GM12891 (cell line): ENCODE results near the gene OR1C1. TPM values are rescaled to one million over a fixed set of nuclear protein-coding genes. Genes with fewer than 3 reads are reported as not detected.
"Not testable (repeated sequence)": the region's sequence is repeated elsewhere in the genome, so short reads cannot be mapped to it uniquely, and the experiment has no call there.

Experiments
- DNase-seq: peaks from one replicate; pipeline ENCODE4 v3.0.0; 2011; ENCODE audit warnings: low spot score; ENCODE audit not compliant: insufficient read length
- FAIRE-seq: peaks from 2 replicates; lab custom pipeline; 2011; peaks lifted over from hg19 to GRCh38; lab: Jason Lieb, UNC
- PAX5 ChIP-seq: IDR thresholded peaks from 2 replicates; pipeline ENCODE4 v1.6.1; 2011; ENCODE audit warnings: low read length, moderate library complexity, mild to moderate bottlenecking; ENCODE audit not compliant: insufficient read depth, severe bottlenecking
- POLR2A ChIP-seq: IDR thresholded peaks from 2 replicates; pipeline ENCODE4 v1.6.1; 2011; ENCODE audit warnings: low read depth, low read length, control low read depth
- POLR2AphosphoS5 ChIP-seq: IDR thresholded peaks from 2 replicates; pipeline ENCODE4 v1.6.1; 2011; ENCODE audit warnings: low read depth, low read length, control low read depth
- POU2F2 ChIP-seq: IDR thresholded peaks from 2 replicates; pipeline ENCODE4 v1.6.1; 2011; ENCODE audit warnings: low read depth, mild to moderate bottlenecking, control low read depth, low read length, moderate library complexity
- SPI1 ChIP-seq: IDR thresholded peaks from 2 replicates; pipeline ENCODE4 v1.6.1; 2011; ENCODE audit warnings: low read depth, low read length, control low read depth
- TAF1 ChIP-seq: IDR thresholded peaks from 2 replicates; pipeline ENCODE4 v1.6.1; 2011; ENCODE audit warnings: low read depth, low read length, control low read depth
- polyA plus RNA-seq: library from polyadenylated mRNA; unstranded; fragments of >200 nt; gene quantifications from one replicate; pipeline ENCODE4 v1.2.1, GENCODE V29; 2012; ENCODE audit warnings: low read depth, missing spikeins, inconsistent platforms; ENCODE audit not compliant: missing spikeins

OR1C1 gene, protein sequence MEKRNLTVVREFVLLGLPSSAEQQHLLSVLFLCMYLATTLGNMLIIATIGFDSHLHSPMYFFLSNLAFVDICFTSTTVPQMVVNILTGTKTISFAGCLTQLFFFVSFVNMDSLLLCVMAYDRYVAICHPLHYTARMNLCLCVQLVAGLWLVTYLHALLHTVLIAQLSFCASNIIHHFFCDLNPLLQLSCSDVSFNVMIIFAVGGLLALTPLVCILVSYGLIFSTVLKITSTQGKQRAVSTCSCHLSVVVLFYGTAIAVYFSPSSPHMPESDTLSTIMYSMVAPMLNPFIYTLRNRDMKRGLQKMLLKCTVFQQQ
- not detected for polyA plus RNA-seq

DNA sequence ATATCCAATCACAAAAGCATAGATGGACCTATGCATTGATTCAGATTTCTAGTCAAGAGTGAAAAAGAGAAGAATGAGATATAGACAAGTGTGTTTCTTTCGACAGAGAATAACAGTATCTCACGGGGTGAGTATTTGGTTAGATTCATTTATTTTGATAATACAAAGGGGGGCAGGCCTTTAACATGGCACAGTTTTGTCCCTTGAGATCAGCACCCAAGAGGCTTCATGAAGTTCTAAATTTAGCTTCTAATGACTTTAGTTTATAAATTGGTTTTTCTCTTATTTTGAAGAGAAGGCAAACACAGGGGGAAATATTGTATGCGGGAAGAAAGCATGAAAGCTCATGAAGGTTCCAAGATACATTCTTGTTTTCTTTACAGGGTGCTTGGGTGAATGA lies at the start of gene OR1C1:
TSS of gene OR1C1 (minus strand) at position 101 of the 400 bp plus-strand sequence. CDS start 2,150 bp downstream, outside the sequence.
- TF ChIP-seq POU2F2 = no peak
- TF ChIP-seq PAX5 = no peak
- no peak for TF ChIP-seq POLR2AphosphoS5
- TF ChIP-seq TAF1 = no peak
- TF ChIP-seq POLR2A = no peak
- no peak for TF ChIP-seq SPI1
- DNase-seq = no peak
- FAIRE-seq = no peak

DNA sequence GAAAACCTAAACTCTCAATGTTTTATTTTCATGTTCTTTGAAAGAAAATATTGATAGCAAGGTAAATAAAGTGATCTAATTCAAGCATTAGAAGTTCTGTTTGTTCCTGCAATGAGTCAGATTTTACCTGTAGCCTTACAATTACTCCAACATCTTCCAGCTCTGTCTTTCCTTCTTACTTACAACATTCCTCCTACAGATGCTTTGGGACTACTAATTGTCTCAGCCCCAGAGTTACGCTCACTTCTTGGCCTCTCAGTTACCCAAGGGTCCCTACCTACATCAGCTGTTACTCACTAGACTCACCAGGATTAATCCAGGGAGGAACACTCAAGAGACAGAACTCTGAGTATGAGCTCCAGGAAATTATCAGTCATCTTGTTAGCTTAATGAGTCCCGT lies 37.2 kb upstream of the OR1C1 start:
- FAIRE-seq (no peak), DNase-seq (no peak)
- TF ChIP-seq POLR2AphosphoS5 (no peak), POU2F2 (no peak), PAX5 (no peak), TAF1 (no peak), POLR2A (no peak), SPI1 (no peak)

DNA sequence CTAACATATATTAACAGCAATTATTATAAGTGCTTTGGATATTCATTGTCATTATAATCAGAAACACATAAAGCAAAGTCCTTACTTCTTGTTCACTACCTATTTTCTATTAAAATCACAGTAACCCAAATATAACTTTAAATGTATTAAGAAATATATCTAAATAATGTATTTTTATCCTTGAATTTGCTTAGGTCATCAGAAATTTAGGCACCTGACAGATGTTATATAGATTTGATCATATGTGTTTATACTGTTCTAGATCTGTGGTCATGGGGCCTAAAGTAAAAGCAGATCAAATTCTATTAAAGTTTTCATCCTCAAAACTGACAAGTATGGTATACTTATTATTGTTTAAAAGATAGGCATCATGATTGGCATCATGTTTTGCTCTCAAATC lies 9.2 kb upstream of the OR1C1 start:
- DNase-seq = no peak
- TF ChIP-seq TAF1 (no peak), POLR2AphosphoS5 (no peak), PAX5 (no peak)
- FAIRE-seq = no peak

DNA sequence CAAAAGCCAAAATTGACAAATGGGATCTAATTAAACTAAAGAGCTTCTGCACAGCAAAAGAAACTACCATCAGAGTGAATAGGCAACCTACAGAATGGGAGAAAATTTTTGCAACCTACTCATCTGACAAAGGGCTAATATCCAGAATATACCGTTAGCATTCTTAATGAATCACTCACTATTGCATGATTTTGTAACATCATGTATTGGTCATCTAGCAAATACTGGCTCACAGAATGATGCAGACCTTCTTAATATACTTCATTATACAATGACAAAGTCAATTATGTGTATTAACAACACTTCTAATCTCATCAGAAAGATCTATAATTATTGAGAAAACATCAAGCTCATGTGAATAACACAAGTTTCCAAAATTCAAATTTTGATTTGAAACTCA lies 6.0 kb downstream of the OR1C1 start:
- not testable (repeated sequence) for FAIRE-seq, DNase-seq

DNA sequence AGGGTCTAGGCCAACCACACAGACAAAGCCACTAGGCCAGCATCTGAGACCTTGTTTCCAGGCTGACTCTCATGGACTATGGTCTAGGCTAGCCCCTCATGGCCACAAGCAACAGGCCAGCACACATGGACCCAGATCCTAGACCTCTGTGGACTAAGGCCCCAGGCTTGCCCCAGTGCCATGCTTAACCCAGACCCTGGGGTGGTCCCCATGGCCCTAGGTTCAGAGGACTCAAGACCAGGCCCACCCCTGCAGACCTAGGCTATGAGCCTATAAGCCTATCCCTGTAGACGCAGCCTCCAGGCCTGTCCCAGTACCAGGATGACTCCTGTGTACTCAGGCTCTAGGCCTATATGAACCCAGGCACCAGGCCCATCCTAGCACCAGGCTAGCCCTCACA lies 10.5 kb downstream of the OR1C1 start:
- DNase-seq (no peak), FAIRE-seq (no peak)
- TF ChIP-seq SPI1 (no peak), PAX5 (no peak), POLR2AphosphoS5 (no peak), TAF1 (no peak), POU2F2 (no peak), POLR2A (no peak)

DNA sequence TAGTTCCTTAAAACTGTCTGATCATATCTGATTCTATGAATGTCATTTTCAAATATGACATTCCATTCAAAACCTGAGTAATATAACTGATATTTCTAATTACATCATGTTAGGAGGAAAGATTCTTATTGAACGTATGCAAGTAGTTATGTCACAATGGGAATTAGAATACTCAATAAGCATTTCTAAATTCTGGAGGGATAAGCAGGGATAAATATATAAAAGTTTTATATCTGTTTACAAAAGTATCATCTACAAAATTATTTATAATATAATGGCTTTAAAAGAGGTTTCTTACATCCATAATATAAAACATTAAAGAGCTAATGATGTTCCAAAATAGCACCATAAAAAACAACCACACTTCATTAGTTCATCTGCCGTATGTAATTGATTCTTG lies 12.3 kb downstream of the OR1C1 start, which contains the start of gene OR14A2:
TSS of gene OR14A2 (minus strand) at position 101 of the 400 bp plus-strand sequence.
- FAIRE-seq = no peak
- TF ChIP-seq POLR2A (no peak), PAX5 (no peak), TAF1 (no peak), POU2F2 (no peak), SPI1 (no peak), POLR2AphosphoS5 (no peak)
- DNase-seq = no peak

DNA sequence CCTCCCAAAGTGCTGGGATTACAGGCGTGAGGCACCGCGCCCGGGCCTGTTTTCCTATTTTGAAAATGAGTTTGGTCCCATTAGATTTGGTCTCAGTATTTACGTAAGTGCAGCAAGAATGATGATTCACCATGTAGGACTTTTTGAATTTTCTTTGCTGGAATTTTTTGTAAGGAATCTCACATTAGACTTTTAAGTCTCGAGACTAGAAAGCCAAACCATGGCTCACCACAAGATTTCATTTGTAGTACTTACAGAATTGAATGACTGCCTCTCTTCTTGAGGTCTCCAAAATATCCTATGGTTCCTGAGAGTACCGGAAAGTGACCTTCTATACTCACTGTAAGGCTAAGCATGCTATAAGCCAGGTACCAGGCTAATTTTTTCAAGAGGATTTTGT lies 12.7 kb downstream of the OR1C1 start:
- FAIRE-seq = no peak
- TF ChIP-seq TAF1 = no peak
- no peak for TF ChIP-seq POU2F2
- no peak for TF ChIP-seq POLR2A
- TF ChIP-seq PAX5 = no peak
- no peak for TF ChIP-seq SPI1
- no peak for TF ChIP-seq POLR2AphosphoS5
- no peak for DNase-seq

DNA sequence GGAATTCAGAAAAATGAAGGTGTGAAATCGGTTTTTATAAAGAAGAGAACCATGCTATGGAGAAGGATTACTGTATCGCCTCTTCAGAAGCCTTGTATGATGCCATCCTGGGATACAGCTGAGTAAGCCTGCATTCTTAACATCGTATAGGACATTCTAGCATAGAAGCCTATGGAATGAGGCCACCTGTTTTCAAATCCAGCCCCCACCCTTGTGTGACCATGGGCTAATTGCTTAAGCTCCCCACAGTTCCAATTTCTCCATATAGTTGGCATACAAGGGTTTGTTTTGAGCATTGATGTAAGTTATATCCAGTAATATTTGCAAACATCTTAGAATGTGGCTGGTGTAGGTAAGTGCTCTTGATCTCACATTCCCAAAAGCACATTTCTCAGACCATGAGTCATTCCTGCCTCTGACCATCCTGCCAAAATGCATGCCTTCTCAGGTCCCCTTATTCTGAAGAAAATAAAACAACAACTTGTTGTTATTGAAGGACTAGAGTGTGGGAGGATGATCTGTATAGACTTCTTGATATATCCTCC lies 13.9 kb downstream of the OR1C1 start:
- DNase-seq (no peak), FAIRE-seq (no peak)
- TF ChIP-seq PAX5 (no peak), TAF1 (no peak), POU2F2 (no peak), POLR2A (no peak), POLR2AphosphoS5 (no peak), SPI1 (no peak)

DNA sequence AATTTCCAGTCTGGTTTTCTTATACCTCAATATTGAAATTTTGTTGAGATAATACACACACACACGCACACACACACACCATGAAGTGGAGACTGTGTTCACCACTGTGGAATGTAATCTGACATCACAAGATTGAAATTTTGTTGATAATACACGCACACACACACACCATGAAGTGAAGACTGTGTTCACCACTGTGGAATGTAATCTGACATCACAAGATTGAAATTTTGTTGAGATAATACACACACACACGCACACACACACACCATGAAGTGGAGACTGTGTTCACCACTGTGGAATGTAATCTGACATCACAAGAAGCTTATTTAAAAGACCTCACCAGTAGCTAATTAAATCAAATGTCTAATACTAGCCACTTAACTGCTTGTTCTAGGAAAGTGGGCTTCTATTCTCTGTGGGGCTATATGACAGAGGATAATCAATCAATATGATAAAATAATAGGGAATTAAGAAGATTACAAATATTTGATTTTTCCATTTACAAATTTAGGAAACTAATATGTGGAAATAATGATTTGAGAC lies 18.1 kb downstream of the OR1C1 start:
- FAIRE-seq, DNase-seq: not testable (repeated sequence)

DNA sequence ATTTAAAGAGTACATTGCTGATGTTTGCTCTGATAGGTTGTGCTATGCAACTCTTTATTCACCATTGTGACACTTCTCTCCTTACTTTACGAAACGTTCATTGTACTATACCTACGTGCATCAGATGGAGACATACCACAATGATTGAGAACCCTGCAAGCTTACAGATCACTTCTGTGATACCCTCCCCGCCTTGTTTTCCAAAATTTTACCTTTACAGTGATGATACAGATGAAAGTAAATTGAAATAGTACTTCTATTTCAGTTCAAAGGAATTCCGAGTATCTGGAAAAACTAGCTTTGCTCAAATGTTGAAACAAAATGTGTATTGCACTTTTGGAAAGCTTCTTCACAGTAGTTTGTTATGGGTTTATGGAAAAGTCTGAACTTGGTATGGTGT lies 18.6 kb downstream of the OR1C1 start:
- DNase-seq (no peak), FAIRE-seq (no peak)
- TF ChIP-seq POU2F2 (no peak), PAX5 (no peak), POLR2AphosphoS5 (no peak), SPI1 (no peak), POLR2A (no peak), TAF1 (no peak)
